ENCODE data around the gene ENG.

DNA sequence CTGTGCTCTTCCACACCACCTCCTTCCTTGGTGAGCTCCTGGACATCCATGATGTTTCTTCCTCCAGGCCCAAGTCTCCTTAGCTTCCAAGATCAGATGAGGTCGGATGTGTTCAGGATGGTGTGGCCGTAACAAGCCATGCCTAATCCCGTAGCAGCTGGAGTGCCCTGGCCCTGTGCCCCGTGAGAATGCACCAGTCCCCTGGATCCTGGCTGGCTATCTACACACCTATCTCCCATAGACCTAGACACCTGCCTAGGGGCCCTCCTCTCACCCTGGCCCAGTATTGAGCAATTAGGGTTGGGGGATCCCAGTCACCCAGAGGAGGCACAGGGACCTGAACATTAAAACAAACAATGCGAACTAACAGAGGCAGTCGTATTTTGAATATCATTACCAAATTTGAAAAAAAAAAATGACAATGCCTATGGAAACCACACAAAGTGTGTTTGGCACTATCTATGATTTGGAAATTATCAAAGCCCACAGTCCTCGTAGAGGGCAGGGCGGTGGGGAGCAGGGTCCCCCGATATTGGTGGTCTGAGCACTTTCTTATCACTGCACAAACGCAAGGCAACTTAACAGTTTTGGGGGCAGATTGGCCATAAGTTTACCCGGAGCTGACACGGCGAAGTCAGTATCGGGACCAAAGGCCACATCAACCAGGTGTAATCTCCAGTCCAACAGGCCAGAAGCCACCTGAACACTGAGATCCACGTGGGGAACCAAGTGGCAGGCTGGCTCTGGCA is 13.2 kb downstream of the ENG start:
- no peak for TF ChIP-seq EZH2 (IDR thresholded peaks at IDR 0.05; ENCODE audit: borderline replicate concordance, low read length)
- TF ChIP-seq, protein P1, sequence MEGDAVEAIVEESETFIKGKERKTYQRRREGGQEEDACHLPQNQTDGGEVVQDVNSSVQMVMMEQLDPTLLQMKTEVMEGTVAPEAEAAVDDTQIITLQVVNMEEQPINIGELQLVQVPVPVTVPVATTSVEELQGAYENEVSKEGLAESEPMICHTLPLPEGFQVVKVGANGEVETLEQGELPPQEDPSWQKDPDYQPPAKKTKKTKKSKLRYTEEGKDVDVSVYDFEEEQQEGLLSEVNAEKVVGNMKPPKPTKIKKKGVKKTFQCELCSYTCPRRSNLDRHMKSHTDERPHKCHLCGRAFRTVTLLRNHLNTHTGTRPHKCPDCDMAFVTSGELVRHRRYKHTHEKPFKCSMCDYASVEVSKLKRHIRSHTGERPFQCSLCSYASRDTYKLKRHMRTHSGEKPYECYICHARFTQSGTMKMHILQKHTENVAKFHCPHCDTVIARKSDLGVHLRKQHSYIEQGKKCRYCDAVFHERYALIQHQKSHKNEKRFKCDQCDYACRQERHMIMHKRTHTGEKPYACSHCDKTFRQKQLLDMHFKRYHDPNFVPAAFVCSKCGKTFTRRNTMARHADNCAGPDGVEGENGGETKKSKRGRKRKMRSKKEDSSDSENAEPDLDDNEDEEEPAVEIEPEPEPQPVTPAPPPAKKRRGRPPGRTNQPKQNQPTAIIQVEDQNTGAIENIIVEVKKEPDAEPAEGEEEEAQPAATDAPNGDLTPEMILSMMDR (conservative IDR thresholded peaks at IDR 0.05 in 1 of 2, IDR thresholded peaks at IDR 0.05 in 1 of 2; ENCODE audit: extremely low read depth in 1 of 2, insufficient read depth in 1 of 2, low read depth in 1 of 2, low read length in 2 of 2) = no peak
